GM04503 (cell line): ENCODE data around the gene PTP4A2.

Source experiments
- DNase-seq: peaks from one replicate; pipeline ENCODE4 v3.0.0-alpha.2; 2012; ENCODE audit warnings: low read depth

PTP4A2 gene

DNA sequence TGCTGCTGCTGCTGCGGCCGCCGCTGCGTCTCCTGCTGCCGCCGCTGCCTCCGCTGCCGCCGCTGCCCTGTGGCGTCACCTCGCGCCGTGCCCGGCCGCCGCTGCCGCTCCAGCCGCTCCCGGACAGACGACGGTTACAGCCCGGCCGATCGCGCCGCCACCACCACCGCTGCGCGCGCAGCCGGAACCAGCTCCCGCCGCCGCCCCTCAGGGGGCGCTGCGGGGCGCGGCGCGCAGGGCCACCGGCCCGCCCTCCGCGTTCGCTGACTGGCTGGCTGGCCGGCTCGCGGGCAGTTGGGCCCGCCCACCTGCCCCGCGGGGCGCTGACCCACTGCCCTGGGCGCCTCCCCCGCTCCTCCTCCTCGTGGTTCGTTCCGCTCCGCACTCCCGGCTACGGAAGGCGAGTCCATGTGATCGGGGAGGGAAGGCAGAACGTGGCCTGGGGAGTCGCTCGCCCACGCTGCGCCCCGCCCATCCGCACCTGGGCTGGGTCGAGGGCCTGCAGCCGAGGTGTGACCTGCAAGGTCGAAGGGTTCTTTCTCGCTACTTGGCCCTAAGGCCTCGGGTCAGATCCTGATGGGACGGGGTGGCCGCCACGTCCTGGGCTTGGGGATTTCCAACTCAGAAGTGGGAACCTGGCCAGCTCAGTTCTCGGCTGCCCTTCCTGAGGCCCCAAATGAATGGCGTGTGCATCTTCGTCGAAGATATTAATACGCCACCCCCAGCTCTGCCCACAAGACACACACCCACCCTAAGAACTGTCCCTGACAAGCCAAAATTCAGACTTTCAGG lies at the start of gene PTP4A2:
PTP4A2 (minus strand) TSS at position 185 of the 792 bp plus-strand sequence. CDS start 19,303 bp downstream, outside the sequence.
- peak; percentile 70 for DNase-seq

DNA sequence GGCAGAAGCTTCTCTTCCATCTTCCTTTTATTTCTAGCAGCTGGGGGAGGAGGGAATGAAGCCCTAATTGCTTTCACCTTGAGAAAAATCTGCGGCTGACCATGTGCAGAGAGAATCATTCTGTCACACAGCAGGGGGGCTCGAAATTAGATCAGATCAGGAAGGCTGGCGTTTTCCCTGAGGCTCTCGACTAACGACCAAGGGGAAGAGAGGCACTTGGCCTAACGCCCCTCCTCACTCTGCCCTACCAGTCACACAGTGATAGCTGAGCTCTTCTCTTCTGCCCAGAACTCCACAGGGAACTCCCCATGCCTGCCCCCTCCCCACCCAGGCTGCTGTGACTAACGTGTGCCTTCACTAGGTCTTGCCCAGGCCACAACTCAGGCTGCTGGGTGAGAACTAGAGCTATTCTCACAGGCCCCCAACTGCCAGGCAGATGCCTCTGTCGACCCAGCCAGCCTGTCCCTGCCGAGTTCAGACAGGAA lies 49.0 kb upstream of the PTP4A2 start:
- no peak for DNase-seq

DNA sequence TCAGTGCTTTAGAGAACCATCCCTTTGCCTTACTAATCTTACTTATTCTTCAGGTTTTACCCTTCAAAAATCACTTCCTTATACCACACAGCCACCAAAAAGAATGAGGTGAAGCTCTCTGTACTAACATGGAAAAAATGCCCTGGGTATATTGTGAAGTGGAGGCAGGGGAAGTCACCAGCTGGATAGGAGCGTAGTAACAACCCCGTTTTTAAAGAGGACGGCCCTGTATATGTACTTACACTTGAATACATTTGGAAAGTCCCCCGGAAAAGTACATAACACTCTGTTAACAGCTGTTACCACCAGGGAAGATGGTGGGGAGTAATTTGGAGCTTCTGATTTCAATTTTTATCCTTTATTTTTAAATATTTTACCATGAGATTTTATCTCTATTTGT lies 47.3 kb upstream of the PTP4A2 start:
- no peak for DNase-seq

GRCh38 chr1:31984419-31985347 lies 46.5 kb upstream of the PTP4A2 start:
- DNase-seq, result no peak

- DNase-seq, result no peak
These were observed 43.8 kb upstream of the PTP4A2 start for GRCh38 chr1:31981972-31982371.

DNA sequence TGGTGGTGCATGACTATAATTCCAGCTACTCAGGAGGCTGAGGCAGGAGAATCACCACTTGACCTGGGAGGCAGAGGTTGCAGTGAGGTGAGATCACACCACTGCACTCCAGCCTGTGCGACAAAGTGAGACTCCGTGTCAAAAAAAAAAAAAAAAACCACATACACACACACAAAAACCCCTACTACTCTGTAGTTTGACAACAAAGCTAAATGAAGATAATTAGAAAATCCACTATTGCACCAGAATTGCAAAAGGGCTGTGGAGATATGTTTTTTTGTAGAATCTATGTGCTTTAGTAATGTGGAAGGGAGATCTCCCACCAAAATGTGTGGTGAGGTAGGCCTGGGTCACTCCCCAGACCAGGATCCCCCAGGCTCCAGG lies 43.3 kb upstream of the PTP4A2 start:
- DNase-seq, result no peak

- DNase-seq, result no peak
These were observed 42.8 kb upstream of the PTP4A2 start for GRCh38 chr1:31980835-31981455.

DNA sequence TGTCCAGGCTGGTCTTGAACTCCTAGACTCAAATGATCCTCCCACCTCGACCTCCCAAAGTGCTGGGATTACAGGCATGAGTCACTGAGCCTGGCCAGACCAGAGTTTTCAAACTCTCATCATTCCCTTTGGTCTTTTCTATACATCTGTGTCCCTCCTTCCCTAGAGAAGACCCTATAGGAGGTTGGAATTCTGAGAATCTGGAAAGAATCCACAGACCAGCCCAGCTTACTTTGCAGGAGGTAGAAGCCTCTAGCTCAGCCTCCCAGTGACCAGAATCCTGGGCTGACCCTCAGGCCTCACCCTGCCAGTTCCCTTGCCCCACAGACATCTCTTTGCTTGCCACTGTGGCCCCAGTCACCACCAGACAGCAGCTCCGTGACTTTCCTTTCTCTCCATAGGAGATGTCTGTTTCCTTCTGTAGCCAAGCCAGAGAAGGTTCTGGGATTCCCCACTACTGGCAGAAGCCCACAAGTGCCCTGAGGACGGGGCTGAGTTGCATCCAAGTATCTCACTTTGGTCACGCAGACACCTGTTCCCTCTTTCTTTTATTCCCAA lies 40.8 kb upstream of the PTP4A2 start:
- DNase-seq, result no peak

- DNase-seq, result peak; percentile 81
These were observed 39.4 kb upstream of the PTP4A2 start for GRCh38 chr1:31977385-31978131.

GRCh38 chr1:31976401-31976800 lies 38.2 kb upstream of the PTP4A2 start:
- peak; percentile 55 for DNase-seq

GRCh38 chr1:31970873-31971272 lies 32.7 kb upstream of the PTP4A2 start:
- no peak for DNase-seq

GRCh38 chr1:31961536-31961935 lies 23.4 kb upstream of the PTP4A2 start:
- no peak for DNase-seq

DNA sequence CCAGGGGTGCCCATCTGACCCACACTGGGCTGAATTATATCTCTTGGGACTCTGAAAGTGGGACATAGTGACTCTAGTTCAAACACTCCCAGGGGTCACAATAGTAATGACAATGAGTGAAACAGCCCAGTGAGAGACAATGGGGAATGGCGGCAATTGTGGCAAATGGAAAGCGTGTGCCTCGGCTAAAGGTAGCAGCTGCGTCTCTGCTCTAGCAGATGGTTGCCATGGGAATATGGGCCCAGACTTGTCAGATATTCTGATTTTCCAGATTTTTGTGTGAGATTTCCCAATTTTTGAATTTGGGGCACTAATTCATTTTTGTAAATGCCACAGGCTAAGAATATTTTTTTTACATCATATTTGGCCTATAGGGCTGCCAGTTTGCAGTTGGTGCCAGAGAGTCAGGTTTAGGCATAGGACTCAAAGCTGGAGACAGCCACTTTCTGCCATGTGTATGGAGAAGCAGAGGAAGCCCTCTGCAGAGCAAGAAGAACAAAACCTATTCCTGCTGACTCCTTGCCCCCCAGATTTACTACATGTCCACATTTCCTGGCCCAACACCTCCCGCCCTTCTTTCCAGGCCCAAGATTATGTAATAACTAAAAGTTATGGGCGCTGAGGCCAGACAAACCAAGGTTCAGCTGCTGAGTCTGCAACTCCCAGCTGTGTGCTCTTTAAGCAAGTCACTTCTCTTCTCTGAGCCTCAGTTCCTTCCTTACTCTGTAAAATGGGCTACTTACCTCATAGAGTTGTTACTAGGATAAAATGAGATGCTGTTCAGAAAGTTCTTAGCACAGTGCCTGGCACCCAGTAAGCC lies 21.6 kb upstream of the PTP4A2 start:
- DNase-seq, result no peak

DNA sequence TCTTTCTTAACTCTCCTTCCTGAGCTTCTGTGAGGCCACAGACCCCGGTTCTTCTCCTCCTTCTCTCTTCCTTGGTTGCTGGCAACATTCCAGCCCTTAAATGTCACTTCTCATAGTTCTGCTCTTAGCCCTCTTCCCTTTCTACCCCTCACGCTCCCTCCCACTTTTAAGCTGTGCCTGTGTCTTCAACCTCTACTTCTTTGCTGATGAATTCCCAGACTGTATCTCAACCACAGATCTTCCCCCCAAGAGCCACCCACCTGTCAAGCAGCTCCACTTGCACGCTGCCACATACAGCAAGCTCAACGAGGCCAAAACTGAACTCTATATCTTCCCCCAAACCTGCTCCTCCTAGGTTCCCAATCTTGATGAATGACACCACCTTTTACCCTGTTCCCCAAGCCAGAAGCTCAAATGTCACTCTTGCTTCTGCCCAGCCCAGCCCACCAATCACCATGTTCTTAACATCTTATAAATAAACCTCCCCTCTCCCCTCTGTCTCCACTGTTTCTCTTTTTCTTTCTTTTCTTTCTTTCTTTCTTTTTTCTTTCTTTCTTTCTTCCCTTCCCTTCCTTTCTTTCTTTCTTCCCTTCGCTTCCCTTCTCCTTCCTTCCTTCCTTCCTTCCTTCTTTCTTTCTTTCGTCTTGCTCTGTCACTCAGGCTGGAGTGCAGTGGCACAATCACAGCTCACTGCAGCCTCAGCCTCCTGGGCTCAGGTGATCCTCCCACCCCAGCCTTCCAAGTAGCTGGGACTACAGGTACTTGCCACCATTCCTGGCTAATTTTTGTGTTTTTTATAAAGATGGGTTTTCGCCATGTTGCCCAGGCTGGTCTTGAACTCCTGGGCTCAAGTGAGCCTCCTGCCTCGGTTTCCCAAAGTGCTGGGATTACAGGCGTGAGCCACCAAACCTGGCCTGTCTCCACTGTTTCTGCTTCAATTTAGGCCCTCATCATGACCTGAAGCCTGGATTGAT lies 19.8 kb upstream of the PTP4A2 start:
- no peak for DNase-seq

DNA sequence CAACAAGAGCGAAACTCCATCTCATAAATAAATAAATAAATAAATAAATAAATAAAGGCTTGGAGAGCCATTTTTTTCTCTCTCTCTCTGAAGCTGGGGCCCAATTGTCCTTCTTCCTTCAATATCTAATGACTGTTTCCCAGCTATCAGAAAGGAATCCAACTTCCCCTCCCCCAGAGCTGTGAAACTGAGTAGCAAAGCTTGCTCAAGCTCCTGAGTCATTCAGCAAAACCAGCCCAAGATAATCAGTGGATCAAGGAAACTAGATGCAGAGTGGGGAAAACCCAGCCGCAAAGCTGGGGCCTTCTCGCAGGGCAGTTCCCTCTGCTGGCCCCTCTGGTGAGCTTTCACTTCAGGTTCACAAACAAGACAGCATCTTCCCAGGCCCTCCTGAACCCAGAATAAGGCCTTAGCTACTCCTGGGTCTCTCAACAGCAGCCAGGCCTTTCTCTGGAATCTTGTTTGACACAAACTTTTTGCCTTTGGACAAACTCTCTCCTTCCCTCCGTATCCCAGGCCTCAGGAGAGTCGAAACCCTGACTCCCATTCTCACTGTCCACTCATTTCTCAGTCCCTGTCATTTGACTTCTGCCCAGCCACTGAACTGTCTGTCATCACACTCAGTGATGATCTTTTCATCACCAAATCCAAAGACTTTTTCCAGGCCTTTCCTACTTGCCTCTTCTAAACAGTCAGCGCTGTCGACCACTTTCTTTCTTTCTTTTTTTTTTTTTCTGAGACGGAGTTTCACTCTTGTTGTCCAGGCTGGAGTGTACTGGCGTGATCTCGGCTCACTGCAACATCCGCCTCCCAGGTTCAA lies 18.0 kb upstream of the PTP4A2 start:
- peak; percentile 99 for DNase-seq

DNA sequence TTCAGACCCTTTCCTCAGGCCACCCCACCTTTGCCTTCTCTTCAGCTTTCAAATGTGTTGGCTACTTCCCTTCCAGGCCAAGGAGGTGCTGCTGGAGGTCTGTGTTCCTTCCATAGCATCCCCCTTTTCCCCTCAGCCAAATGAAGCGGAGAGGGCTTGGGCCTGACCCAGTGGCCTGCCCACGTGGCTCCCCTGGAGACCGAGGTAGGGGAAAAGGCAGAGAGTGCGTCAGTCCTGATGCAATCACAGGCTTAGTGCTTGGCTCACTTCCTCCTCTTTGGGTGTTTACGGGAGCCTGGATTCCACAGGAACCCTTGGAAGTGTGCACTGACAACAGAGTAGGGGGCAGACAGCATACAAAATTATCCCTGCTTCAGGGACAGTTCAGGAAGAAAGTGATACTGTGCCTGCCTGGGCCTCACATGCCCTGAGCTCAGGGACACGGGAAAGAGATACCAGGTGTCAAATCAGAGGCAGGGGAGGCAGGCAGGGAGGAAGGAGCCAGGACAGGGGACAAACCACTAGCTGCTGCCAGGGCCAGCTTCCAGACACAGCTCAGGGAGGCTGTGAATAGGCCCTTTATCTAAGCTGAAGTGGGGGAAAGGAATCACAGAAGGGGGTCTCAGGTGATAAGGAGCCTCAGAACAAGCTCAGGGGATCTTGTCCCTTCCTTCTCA lies 16.6 kb upstream of the PTP4A2 start:
- peak; percentile 92 for DNase-seq

GRCh38 chr1:31952825-31953220 lies 14.7 kb upstream of the PTP4A2 start:
- no peak for DNase-seq

- no peak for DNase-seq
These were observed 13.1 kb upstream of the PTP4A2 start for GRCh38 chr1:31951276-31951675.
